Measurements from ENCODE around the gene MEI4.

DNA sequence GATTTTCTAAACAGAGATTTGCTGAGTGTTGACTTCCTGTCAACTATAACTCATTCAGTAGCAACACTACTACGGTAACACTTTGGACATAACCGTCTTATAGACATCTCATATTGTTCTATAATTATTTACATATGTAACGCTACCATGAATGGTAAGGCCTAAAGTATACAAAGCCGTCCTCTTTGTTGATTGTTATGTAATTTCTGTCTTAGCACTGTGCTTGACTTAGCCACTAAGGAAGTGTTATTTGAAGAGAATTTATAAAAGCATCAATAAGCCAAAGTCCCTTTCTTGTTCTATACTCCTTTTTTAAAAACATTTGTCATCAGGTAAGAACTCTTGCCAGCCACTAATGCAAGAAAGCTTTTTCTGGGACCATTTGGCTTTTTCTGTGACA, 240.6 kb downstream of the MEI4 start:
- TF ChIP-seq, protein P1, sequence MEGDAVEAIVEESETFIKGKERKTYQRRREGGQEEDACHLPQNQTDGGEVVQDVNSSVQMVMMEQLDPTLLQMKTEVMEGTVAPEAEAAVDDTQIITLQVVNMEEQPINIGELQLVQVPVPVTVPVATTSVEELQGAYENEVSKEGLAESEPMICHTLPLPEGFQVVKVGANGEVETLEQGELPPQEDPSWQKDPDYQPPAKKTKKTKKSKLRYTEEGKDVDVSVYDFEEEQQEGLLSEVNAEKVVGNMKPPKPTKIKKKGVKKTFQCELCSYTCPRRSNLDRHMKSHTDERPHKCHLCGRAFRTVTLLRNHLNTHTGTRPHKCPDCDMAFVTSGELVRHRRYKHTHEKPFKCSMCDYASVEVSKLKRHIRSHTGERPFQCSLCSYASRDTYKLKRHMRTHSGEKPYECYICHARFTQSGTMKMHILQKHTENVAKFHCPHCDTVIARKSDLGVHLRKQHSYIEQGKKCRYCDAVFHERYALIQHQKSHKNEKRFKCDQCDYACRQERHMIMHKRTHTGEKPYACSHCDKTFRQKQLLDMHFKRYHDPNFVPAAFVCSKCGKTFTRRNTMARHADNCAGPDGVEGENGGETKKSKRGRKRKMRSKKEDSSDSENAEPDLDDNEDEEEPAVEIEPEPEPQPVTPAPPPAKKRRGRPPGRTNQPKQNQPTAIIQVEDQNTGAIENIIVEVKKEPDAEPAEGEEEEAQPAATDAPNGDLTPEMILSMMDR (IDR thresholded peaks at IDR 0.05), result no peak
- TF ChIP-seq POLR2A (IDR thresholded peaks at IDR 0.05), result no peak
